Large intestine (tissue), 12 donors: ENCODE results near the gene HTT. TPM values are rescaled to one million over a fixed set of nuclear protein-coding genes. Genes with fewer than 3 reads are reported as not detected.

ENCODE experiments used
- DNase-seq, 2 donors: peaks; one replicate each; pipeline versions ENCODE4 v3.0.0 to v3.0.0-alpha.2; 2013
- H3K27ac ChIP-seq: one replicate; pipeline ENCODE4 v1.5.1; 2013; ENCODE audit warnings: low read length
- H3K27me3 ChIP-seq: 2 replicates; pipeline ENCODE4 v1.6.1; 2013; ENCODE audit warnings: low read length; ENCODE audit not compliant: control insufficient read depth, insufficient read depth
- H3K36me3 ChIP-seq: 2 replicates; pipeline ENCODE4 v1.6.1; 2013; ENCODE audit warnings: low read length; ENCODE audit not compliant: control insufficient read depth, insufficient read depth
- H3K4me1 ChIP-seq: one replicate; pipeline ENCODE4 v1.6.1; 2013; ENCODE audit warnings: low read length; ENCODE audit not compliant: control insufficient read depth, insufficient read depth
- H3K4me3 ChIP-seq: one replicate; pipeline ENCODE4 v1.5.1; 2013; ENCODE audit warnings: low read length
- H3K9me3 ChIP-seq: one replicate; pipeline ENCODE4 v1.6.1; 2013; ENCODE audit warnings: mild to moderate bottlenecking, low read depth, low read length, moderate library complexity; ENCODE audit not compliant: control insufficient read depth
- WGBS: methylation state at CpG from one replicate; pipeline ENCODE4 v1.1.5; 2013; ENCODE audit warnings: low lambda C conversion rate; ENCODE audit not compliant: insufficient coverage; 5-methylcytosine and 5-hydroxymethylcytosine counted together
- long read RNA-seq, 11 donors: transcript quantifications; one replicate each; lab custom pipeline, GENCODE V29; 2026
- polyA plus RNA-seq: library from polyadenylated mRNA; unstranded; fragments of 120-200 nt; gene quantifications from one replicate; pipeline ENCODE4 v1.2.1, GENCODE V29; 2013

Gene HTT
- 29.8 TPM for polyA plus RNA-seq
- long read RNA-seq, donor 1: 0 reads
- long read RNA-seq, donor 2, partial matches to known transcripts: 0 of 1 reads
- long read RNA-seq, donor 2, other reads (novel, unspliced or antisense): 0 of 1 reads
- long read RNA-seq, donor 3: 0 reads
- long read RNA-seq, donor 4: 0 reads
- long read RNA-seq, donor 5: 0 reads
- long read RNA-seq, donor 6: 0 reads
- long read RNA-seq, donor 7: 0 reads
- long read RNA-seq, donor 8, partial matches to known transcripts: 6 of 7 reads
- long read RNA-seq, donor 8, other reads (novel, unspliced or antisense): 0 of 7 reads
- long read RNA-seq, donor 9, partial matches to known transcripts: 0 of 1 reads
- long read RNA-seq, donor 9, other reads (novel, unspliced or antisense): 0 of 1 reads
- long read RNA-seq, donor 10: 0 reads
- long read RNA-seq, donor 11: 0 reads

- no CpG with 5 or more reads among the region's 81 CpGs for WGBS
These were observed at the start of gene HTT, which contains the start of gene HTT-AS for GRCh38 chr4:3074078-3074845. HTT (plus strand) TSS chr4:3074681; CDS start chr4:3074826, 145 bp downstream. HTT-AS (minus strand) TSS chr4:3074538.

GRCh38 chr4:3025881-3026280 is 48.6 kb upstream of the HTT start:
- H3K9me3 ChIP-seq: no peaks in the 10 kb centered on the region
- no peaks in the 10 kb centered on the region for H3K36me3 ChIP-seq
- H3K27me3 ChIP-seq: no peaks in the 10 kb centered on the region
- H3K4me1 ChIP-seq: no peaks in the 10 kb centered on the region
- DNase-seq: no peak
- H3K4me3 ChIP-seq: no peak overlapping the region
- WGBS: no CpG with 5 or more reads among the region's 21 CpGs
- H3K27ac ChIP-seq: no peak overlapping the region

More at GRCh38 chr4:3074078-3074845, at the start of gene HTT, which contains the start of gene HTT-AS:
- peak within 1 kb of the TSS; percentile 80 for H3K4me3 ChIP-seq
- H3K9me3 ChIP-seq: no peaks in the 10 kb centered on the region
- no peaks in the 10 kb centered on the region for H3K36me3 ChIP-seq
- peak; percentile 95 to 98 for DNase-seq
- peaks cover 17% of the 10 kb centered on the region for H3K4me1 ChIP-seq
- H3K27me3 ChIP-seq: no peaks in the 10 kb centered on the region
- peak within 1 kb of the TSS; percentile 99 for H3K27ac ChIP-seq

- H3K9me3 ChIP-seq: no peaks in the 10 kb centered on the region
- H3K27me3 ChIP-seq: no peaks in the 10 kb centered on the region
- no peak overlapping the region for H3K4me3 ChIP-seq
- no peaks in the 10 kb centered on the region for H3K4me1 ChIP-seq
- DNase-seq: no peak
- H3K36me3 ChIP-seq: no peaks in the 10 kb centered on the region
- WGBS: 100% methylated on average over 1 of the region's 9 CpGs
- no peak overlapping the region for H3K27ac ChIP-seq
These were observed 47.9 kb upstream of the HTT start for GRCh38 chr4:3026540-3026939.

DNA sequence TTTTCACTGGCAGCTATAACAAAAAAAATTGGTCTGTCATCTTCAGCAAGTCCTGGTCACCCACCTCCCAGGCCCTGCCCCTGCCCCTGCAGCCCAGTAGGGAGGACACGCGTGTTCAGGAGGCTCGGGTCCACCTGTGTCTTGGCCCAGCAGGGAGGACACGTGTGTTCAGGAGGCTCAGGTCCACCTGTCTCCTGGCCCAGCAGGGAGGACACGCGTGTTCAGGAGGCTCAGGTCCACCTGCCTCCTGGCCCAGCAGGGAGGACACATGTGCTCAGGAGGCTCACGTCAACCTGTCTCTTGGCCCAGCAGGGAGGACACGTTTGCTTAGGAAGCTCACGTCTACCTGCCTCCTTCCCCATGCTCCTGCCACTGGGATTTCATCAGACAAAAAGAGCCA is 45.0 kb upstream of the HTT start:
- WGBS: no CpG with 5 or more reads among the region's 9 CpGs
- H3K36me3 ChIP-seq: no peaks in the 10 kb centered on the region
- H3K27me3 ChIP-seq: no peaks in the 10 kb centered on the region
- no peaks in the 10 kb centered on the region for H3K9me3 ChIP-seq
- H3K4me1 ChIP-seq: no peaks in the 10 kb centered on the region
- no peak overlapping the region for H3K4me3 ChIP-seq
- DNase-seq: no peak
- no peak overlapping the region for H3K27ac ChIP-seq

DNA sequence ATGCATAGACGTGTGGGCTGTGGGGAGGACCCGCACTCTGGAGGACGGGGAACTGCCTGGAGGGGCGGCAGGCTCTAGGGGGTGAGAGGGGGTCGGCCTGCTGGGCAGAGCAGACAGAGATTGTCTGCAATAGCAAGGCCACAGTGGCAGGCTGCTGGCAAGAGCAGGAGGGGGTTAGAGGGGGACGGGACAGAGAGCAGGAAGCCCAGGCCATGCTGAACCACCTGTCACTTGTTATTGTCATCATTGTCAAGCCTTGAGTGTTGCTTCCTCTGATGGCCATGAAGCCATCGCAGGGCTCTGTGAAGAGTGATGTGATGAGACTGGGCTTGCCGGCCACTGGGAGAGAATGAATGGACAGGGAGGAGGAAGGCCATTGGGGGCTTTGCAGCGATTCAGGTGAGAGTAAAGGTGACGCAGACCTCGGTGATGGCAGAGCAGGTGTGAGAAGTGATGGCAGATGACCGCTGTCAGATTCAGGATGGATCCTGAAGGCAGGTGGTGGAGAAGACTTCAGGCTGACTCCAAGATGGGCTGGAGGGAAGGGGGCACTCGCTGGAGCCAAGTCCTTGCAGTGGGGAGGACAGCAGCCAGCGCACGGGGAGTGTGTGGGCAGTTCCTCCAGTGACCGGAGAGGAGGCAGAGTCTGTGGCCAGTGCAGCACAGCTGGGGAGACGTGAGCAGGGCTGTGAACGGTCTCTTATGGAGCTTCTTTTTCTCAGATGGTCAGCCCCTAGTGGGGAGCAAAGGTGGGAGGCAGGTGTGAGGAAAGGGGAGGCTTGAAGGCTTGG is 43.7 kb upstream of the HTT start:
- DNase-seq: no peak
- H3K4me1 ChIP-seq: no peaks in the 10 kb centered on the region
- H3K9me3 ChIP-seq: no peaks in the 10 kb centered on the region
- H3K4me3 ChIP-seq: no peak overlapping the region
- H3K36me3 ChIP-seq: no peaks in the 10 kb centered on the region
- WGBS: no CpG with 5 or more reads among the region's 18 CpGs
- H3K27me3 ChIP-seq: no peaks in the 10 kb centered on the region
- no peak overlapping the region for H3K27ac ChIP-seq

GRCh38 chr4:3031357-3032082 is 43.0 kb upstream of the HTT start:
- 100% methylated on average over 1 of the region's 12 CpGs for WGBS
- no peak for DNase-seq
- no peaks in the 10 kb centered on the region for H3K9me3 ChIP-seq
- H3K27me3 ChIP-seq: no peaks in the 10 kb centered on the region
- H3K36me3 ChIP-seq: no peaks in the 10 kb centered on the region
- no peaks in the 10 kb centered on the region for H3K4me1 ChIP-seq
- no peak overlapping the region for H3K27ac ChIP-seq
- H3K4me3 ChIP-seq: no peak overlapping the region

DNA sequence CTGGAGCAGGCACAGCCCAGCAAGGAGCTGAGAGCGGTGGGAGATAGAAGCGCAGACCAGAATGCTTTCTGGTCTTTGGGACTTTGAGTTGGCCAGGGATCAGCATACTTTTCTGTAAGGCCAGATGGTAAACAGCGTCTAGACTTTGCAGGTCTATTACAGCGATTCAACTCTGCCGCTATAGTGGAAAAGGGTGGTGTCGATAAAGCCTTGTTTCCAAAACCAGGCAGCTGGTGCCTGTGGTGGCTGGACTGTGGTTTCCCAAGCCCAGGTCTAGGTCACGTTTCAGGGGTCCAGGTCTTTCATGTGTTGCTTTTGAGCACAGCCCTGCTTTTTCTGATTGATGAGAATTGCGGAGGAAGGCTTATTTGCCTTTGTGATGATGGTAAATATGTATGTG is 40.2 kb upstream of the HTT start:
- H3K27ac ChIP-seq: no peak overlapping the region
- WGBS: no CpG with 5 or more reads among the region's 8 CpGs
- no peak overlapping the region for H3K4me3 ChIP-seq
- no peak for DNase-seq
- H3K4me1 ChIP-seq: no peaks in the 10 kb centered on the region
- H3K9me3 ChIP-seq: no peaks in the 10 kb centered on the region
- H3K27me3 ChIP-seq: no peaks in the 10 kb centered on the region
- no peaks in the 10 kb centered on the region for H3K36me3 ChIP-seq

- no peak for DNase-seq
- Histone ChIP-seq H3K4me1 (no peaks in the 10 kb centered on the region), H3K27ac (no peak overlapping the region), H3K4me3 (no peak overlapping the region), H3K27me3 (no peaks in the 10 kb centered on the region), H3K9me3 (no peaks in the 10 kb centered on the region), H3K36me3 (no peaks in the 10 kb centered on the region)
- WGBS: no CpG with 5 or more reads among the region's 8 CpGs
These were observed 39.2 kb upstream of the HTT start for GRCh38 chr4:3035249-3035648.

DNA sequence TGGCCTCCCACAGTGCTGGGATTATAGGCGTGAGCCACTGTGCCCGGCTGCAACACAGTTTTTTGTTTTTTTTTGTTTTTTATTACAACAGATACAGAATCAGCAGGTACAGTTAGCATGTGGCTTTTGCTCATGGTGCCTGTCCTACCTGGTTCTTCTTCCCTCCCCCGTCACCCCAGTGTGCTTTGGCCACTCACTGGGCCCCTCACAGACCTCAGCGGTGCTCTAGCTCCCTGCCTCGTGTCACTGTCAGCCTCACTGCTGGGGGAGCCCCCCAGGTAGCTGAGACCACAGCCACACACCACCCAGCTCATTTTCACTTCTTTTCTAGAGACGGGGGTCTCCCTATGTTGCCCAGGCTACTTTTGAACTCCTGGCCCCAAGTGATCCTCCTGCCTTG is 38.8 kb upstream of the HTT start:
- H3K27ac ChIP-seq: no peak overlapping the region
- no peak for DNase-seq
- H3K4me1 ChIP-seq: no peaks in the 10 kb centered on the region
- WGBS: no CpG with 5 or more reads among the region's 6 CpGs
- no peaks in the 10 kb centered on the region for H3K36me3 ChIP-seq
- no peak overlapping the region for H3K4me3 ChIP-seq
- H3K9me3 ChIP-seq: no peaks in the 10 kb centered on the region
- no peaks in the 10 kb centered on the region for H3K27me3 ChIP-seq
